ENCODE data around the gene XRCC5. TPM values are rescaled to one million over a fixed set of nuclear protein-coding genes. Genes with fewer than 3 reads are reported as not detected.

Gene XRCC5
- total and polyA plus RNA-seq, 10 of the 15 experiments (the other 5 are each of a cell fraction or from before 2014, with no cell fraction given): 259 to 815 (median 530) TPM

GRCh38 chr2:216081487-216082116 lies 27.5 kb upstream of the XRCC5 start, which contains the start of the genes PECR and TMEM169 (continued):
- TF ChIP-seq USF2 (IDR thresholded peaks at IDR 0.05; ENCODE audit: borderline replicate concordance, low read depth, low read length) (peak; percentile 66), SKIL (IDR thresholded peaks at IDR 0.05; ENCODE audit: low read depth, poor library complexity, severe bottlenecking) (no peak), CHD2 (IDR thresholded peaks at IDR 0.05; ENCODE audit: borderline replicate concordance, low read depth, low read length) (peak; percentile 36; the same call in 1 of the 2 replicates), USF1 (IDR thresholded peaks at IDR 0.05; ENCODE audit: borderline replicate concordance, extremely low read length, insufficient read depth, low read depth, low read length) (peak; percentile 89), NKRF (conservative IDR thresholded peaks at IDR 0.05) (peak; percentile 52; the same call in 1 of the 2 replicates), IRF5 (IDR thresholded peaks at IDR 0.05; ENCODE audit: borderline replicate concordance) (peak; percentile 18; the same call in 1 of the 2 replicates), KAT2A (conservative IDR thresholded peaks at IDR 0.05; ENCODE audit: control insufficient read depth, low read depth, low read length) (no peak), IKZF1 (conservative IDR thresholded peaks at IDR 0.05) (peak; percentile 65), SIN3A (IDR thresholded peaks at IDR 0.05; ENCODE audit: low read depth, low read length) (peak; percentile 46; the same call in 1 of the 2 replicates)

Data from GM12878 (cell line).